Measurements from ENCODE around the gene TMEM33. TPM values are rescaled to one million over a fixed set of nuclear protein-coding genes. Genes with fewer than 3 reads are reported as not detected.

Gene TMEM33
- polyA plus RNA-seq, 2 of the 4 experiments (the other 2 are of a cell fraction) = 29.0 to 73.4 TPM

DNA sequence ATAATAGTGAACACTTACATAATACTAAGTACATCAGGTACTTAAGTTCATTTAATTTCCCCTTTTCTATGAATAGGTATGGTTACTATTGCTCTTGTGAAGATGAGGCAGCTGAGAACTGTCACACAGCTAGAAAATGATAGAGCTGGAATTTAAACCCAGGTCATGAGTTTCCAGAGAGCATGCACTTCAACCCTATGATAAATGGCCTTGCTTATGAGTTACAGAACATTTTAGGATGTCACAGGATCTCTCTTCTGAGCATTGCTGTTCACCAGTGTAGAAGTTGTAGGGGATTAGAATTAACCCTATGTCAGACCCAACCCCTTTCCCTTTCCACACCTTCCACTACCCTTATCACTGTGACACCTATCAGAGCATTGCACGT, 46.5 kb upstream of the TMEM33 start:
- ChIA-PET CTCF (interaction anchor here (0.9 to 5.4 kb wide), 14 partner anchors 8 to 608 kb away, joined by 3 to 65 read pairs (median 4); no protein-coding TSS in a partner anchor), POLR2A (no interaction called here)
- no peak for DNase-seq (ENCODE audit: low read depth in 1 of 2, low spot score in 1 of 2)
- 100% methylated on average over 1 of the region's 1 CpG for WGBS (ENCODE audit: missing lambda C conversion rate)
- Histone ChIP-seq H3K9me3 (no peaks in the 10 kb centered on the region), H3K4me1 (no peaks in the 10 kb centered on the region), H3K4me3 (no peak overlapping the region), H3K27ac (no peak overlapping the region), H3K4me2 (no peak overlapping the region)
- no peak for FAIRE-seq
- TF ChIP-seq RAD21 (conservative IDR thresholded peaks at IDR 0.05 in 1 of 2, IDR thresholded peaks at IDR 0.05 in 1 of 2) (no peak), FOXS1 (CRISPR knock-in tag; IDR thresholded peaks at IDR 0.05) (no peak), KDM5A (IDR thresholded peaks at IDR 0.05) (no peak), SREBF2 (IDR thresholded peaks at IDR 0.05) (no peak), MYC (IDR thresholded peaks at IDR 0.05; ENCODE audit: borderline replicate concordance, low read length) (no peak), BHLHE40 (IDR thresholded peaks at IDR 0.05; ENCODE audit: low read depth, low read length) (no peak), SMC3 (IDR thresholded peaks at IDR 0.05) (no peak), EHMT2 (IDR thresholded peaks at IDR 0.05; ENCODE audit: low read depth) (no peak), EHF (CRISPR knock-in tag; IDR thresholded peaks at IDR 0.05) (no peak), KDM1A (IDR thresholded peaks at IDR 0.05; ENCODE audit: low read depth) (no peak), TP53 (CRISPR knock-in tag; IDR thresholded peaks at IDR 0.05) (no peak), JUN (IDR thresholded peaks at IDR 0.05) (no peak), HDAC2 (IDR thresholded peaks at IDR 0.05) (no peak), FOSB (CRISPR knock-in tag; IDR thresholded peaks at IDR 0.05) (no peak)
- TF ChIP-seq, protein P1, sequence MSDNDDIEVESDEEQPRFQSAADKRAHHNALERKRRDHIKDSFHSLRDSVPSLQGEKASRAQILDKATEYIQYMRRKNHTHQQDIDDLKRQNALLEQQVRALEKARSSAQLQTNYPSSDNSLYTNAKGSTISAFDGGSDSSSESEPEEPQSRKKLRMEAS (IDR thresholded peaks at IDR 0.05) = no peak
- TF ChIP-seq, protein P2, sequence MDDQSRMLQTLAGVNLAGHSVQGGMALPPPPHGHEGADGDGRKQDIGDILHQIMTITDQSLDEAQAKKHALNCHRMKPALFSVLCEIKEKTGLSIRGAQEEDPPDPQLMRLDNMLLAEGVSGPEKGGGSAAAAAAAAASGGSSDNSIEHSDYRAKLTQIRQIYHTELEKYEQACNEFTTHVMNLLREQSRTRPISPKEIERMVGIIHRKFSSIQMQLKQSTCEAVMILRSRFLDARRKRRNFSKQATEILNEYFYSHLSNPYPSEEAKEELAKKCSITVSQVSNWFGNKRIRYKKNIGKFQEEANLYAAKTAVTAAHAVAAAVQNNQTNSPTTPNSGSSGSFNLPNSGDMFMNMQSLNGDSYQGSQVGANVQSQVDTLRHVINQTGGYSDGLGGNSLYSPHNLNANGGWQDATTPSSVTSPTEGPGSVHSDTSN (IDR thresholded peaks at IDR 0.05) = no peak
- TF ChIP-seq, protein P3, sequence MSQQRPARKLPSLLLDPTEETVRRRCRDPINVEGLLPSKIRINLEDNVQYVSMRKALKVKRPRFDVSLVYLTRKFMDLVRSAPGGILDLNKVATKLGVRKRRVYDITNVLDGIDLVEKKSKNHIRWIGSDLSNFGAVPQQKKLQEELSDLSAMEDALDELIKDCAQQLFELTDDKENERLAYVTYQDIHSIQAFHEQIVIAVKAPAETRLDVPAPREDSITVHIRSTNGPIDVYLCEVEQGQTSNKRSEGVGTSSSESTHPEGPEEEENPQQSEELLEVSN (IDR thresholded peaks at IDR 0.05; ENCODE audit: borderline replicate concordance, low read depth) = no peak
- TF ChIP-seq, protein P4, sequence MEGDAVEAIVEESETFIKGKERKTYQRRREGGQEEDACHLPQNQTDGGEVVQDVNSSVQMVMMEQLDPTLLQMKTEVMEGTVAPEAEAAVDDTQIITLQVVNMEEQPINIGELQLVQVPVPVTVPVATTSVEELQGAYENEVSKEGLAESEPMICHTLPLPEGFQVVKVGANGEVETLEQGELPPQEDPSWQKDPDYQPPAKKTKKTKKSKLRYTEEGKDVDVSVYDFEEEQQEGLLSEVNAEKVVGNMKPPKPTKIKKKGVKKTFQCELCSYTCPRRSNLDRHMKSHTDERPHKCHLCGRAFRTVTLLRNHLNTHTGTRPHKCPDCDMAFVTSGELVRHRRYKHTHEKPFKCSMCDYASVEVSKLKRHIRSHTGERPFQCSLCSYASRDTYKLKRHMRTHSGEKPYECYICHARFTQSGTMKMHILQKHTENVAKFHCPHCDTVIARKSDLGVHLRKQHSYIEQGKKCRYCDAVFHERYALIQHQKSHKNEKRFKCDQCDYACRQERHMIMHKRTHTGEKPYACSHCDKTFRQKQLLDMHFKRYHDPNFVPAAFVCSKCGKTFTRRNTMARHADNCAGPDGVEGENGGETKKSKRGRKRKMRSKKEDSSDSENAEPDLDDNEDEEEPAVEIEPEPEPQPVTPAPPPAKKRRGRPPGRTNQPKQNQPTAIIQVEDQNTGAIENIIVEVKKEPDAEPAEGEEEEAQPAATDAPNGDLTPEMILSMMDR (IDR thresholded peaks at IDR 0.05) = no peak
- TF ChIP-seq, protein P5, sequence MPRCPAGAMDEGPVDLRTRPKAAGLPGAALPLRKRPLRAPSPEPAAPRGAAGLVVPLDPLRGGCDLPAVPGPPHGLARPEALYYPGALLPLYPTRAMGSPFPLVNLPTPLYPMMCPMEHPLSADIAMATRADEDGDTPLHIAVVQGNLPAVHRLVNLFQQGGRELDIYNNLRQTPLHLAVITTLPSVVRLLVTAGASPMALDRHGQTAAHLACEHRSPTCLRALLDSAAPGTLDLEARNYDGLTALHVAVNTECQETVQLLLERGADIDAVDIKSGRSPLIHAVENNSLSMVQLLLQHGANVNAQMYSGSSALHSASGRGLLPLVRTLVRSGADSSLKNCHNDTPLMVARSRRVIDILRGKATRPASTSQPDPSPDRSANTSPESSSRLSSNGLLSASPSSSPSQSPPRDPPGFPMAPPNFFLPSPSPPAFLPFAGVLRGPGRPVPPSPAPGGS (IDR thresholded peaks at IDR 0.05) = no peak
- ATAC-seq = no peak

DNA sequence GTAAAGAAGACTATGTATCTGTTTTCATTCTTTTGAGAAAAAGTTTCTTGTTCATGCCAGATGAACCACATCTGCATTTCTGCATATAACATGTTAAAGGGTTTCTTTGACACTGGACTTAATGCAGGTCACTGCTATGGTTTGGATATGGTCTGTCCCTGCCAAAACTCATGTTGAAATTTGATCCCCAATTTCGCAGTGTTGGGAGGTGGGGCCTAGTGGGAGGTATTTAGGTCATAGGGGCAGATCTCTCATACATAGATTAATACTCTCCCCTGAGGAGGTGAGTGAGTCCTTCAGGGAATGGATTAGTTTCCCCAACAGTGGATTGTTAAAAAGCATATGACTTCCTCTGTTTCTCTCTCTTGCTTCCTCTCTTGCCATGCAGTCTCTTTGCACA, 45.9 kb upstream of the TMEM33 start:
- Histone ChIP-seq H3K4me1 (no peaks in the 10 kb centered on the region), H3K4me2 (no peak overlapping the region), H3K27ac (no peak overlapping the region), H3K9me3 (no peaks in the 10 kb centered on the region), H3K4me3 (no peak overlapping the region)
- no peak for FAIRE-seq
- whole genome bisulfite sequencing (ENCODE audit: missing lambda C conversion rate) = 22% methylated on average over 1 of the region's 1 CpG
- POLR2A ChIA-PET = no interaction called here
- no peak for ATAC-seq
- no peak for DNase-seq (ENCODE audit: low read depth in 1 of 2, low spot score in 1 of 2)
- CTCF ChIA-PET = interaction anchor here (1.1 to 5.4 kb wide), 6 partner anchors 15 to 610 kb away, joined by 3 to 65 read pairs (median 11); no protein-coding TSS in a partner anchor
- TF ChIP-seq, protein P3 (IDR thresholded peaks at IDR 0.05; ENCODE audit: borderline replicate concordance, low read depth) = no peak
- TF ChIP-seq ZNF302 (CRISPR knock-in tag; IDR thresholded peaks at IDR 0.05) (no peak), ZSCAN20 (CRISPR knock-in tag; IDR thresholded peaks at IDR 0.05) (no peak), ZFP36 (IDR thresholded peaks at IDR 0.05; ENCODE audit: borderline replicate concordance, partially characterized antibody) (no peak), EHF (CRISPR knock-in tag; IDR thresholded peaks at IDR 0.05) (no peak), FOSL2 (IDR thresholded peaks at IDR 0.05) (no peak), FOSL2 (CRISPR knock-in tag; IDR thresholded peaks at IDR 0.05) (no peak), CBX2 (IDR thresholded peaks at IDR 0.05; ENCODE audit: borderline replicate concordance, low read depth) (no peak), JUNB (IDR thresholded peaks at IDR 0.05) (no peak), SMC3 (IDR thresholded peaks at IDR 0.05) (no peak), NFE2L2 (conservative IDR thresholded peaks at IDR 0.05; ENCODE audit: low read length) (no peak), POLR2A (IDR thresholded peaks at IDR 0.05; ENCODE audit: low read length) (no peak)
- TF ChIP-seq, protein P2 (IDR thresholded peaks at IDR 0.05) = no peak
- TF ChIP-seq, protein P6, sequence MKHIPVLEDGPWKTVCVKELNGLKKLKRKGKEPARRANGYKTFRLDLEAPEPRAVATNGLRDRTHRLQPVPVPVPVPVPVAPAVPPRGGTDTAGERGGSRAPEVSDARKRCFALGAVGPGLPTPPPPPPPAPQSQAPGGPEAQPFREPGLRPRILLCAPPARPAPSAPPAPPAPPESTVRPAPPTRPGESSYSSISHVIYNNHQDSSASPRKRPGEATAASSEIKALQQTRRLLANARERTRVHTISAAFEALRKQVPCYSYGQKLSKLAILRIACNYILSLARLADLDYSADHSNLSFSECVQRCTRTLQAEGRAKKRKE (CRISPR knock-in tag; IDR thresholded peaks at IDR 0.05; ENCODE audit: low read depth) = no peak
- TF ChIP-seq, protein P7, sequence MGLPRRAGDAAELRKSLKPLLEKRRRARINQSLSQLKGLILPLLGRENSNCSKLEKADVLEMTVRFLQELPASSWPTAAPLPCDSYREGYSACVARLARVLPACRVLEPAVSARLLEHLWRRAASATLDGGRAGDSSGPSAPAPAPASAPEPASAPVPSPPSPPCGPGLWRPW (IDR thresholded peaks at IDR 0.05) = no peak
